ENCODE data around the gene CLDN19.

The CLDN19 gene

DNA sequence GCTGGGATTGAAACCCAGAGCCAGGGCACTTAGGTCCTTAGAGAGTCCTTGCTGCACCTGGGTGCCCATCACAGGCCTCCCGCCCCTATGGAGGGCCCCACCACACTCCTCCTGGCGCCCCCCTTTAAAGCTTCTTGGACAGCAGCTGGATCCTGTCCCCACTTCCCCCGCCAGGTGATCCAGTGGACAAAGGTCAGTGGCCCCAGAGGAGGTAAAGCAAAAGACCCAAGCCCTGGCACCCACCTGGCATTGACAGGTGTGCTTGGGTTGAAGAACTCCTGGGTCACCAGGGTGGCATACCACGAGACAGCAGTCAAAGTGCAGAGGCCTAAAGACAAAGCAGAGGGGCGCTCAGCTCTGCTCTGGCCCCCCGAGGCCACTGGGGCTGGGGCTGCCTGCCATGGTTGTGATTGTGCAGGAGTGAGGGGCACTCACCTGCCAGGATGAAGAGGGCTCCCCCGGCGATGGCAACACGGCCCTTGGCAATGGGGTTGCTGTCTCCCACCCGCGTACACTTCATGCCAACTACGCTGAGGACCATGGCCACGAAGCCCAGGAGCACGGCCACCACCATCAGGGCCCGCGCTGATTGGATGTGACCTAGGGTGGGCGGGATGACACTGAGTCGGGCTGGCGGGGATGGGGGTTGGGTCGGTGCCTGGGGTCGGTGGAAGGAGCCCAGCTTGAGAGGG, 1.9 kb downstream of the CLDN19 start:
- 89 to 93% methylated on average over 12 to 18 of the region's 21 CpGs for WGBS, 2 experiments (ENCODE audit: insufficient coverage in 2 of 2)
- Histone ChIP-seq H3K4me3 (ENCODE audit: extremely low read depth, insufficient read depth, low read length, poor library complexity, severe bottlenecking) (no peak overlapping the region), H3K27ac (ENCODE audit: low read depth, low read length, severe bottlenecking) (no peak overlapping the region), H3K9me3 (ENCODE audit: control insufficient read depth, low read length) (no peaks in the 10 kb centered on the region), H3K36me3 (ENCODE audit: control insufficient read depth, insufficient read depth, low read length) (no peaks in the 10 kb centered on the region), H3K4me1 (ENCODE audit: control insufficient read depth, insufficient read depth, low read length, poor library complexity, severe bottlenecking) (peaks cover 6% of the 10 kb centered on the region)

DNA sequence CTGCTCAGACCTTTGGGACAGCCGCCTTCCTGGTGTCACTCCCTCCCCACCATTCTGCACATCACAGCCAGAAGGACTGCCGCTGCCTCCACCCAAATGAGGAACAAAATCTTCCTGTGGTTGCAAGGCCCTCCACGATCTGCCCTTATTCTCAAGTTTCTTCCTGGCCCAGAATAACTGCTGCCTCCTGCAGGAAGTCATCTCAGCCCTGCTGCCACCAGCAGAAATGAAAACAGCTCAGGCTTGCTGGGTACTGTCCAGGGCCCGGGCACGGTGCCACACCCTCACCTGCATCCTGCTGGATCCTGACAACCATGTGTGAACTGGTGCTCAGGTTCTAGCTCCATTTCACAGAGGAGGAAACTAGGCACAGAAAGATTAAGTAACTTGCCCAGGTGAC, 2.8 kb downstream of the CLDN19 start:
- Histone ChIP-seq H3K4me3 (ENCODE audit: extremely low read depth, insufficient read depth, low read length, poor library complexity, severe bottlenecking) (no peak overlapping the region), H3K36me3 (ENCODE audit: control insufficient read depth, insufficient read depth, low read length) (no peaks in the 10 kb centered on the region), H3K27ac (ENCODE audit: low read depth, low read length, severe bottlenecking) (no peak overlapping the region), H3K4me1 (ENCODE audit: control insufficient read depth, insufficient read depth, low read length, poor library complexity, severe bottlenecking) (peaks cover 6% of the 10 kb centered on the region), H3K9me3 (ENCODE audit: control insufficient read depth, low read length) (no peaks in the 10 kb centered on the region)
- 90 to 93% methylated on average over 3 to 5 of the region's 5 CpGs for WGBS, 2 experiments (ENCODE audit: insufficient coverage in 2 of 2)

DNA sequence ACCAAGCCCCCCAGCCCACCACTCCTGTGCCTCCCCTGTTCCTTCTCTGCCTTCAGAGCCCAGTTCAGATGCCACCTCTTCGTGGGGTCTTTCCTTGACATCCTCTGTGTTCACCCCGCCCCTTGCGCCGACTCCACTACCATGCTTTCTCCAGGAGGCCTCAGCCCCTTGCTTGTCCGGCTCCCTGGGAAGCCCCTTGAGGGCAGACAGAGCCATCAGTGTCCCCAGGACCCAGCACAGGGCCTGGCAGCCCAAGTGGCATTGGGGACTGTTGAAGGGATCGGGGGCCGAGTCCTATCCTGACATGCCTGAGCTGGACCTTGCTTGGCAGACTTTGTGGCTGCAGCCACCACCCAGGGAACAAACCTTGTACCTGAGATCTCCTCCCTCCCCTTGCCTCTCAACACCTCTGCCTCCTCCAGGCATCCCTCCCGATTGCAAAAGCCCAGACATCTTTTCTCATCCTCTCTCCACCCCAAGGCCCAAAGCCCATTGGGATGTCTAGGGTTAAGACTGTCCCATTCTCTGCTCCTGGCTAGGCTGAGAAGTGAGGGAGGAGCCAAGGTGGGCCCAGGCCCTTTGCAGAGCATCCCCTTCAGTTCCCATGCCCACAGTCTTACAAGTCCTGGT, 3.4 kb downstream of the CLDN19 start:
- H3K4me1 ChIP-seq (ENCODE audit: control insufficient read depth, insufficient read depth, low read length, poor library complexity, severe bottlenecking), result peaks cover 6% of the 10 kb centered on the region
- H3K27ac ChIP-seq (ENCODE audit: low read depth, low read length, severe bottlenecking), result no peak overlapping the region
- whole genome bisulfite sequencing, 2 experiments (ENCODE audit: insufficient coverage in 2 of 2), result 93 to 97% methylated on average over 3 to 6 of the region's 8 CpGs
- H3K36me3 ChIP-seq (ENCODE audit: control insufficient read depth, insufficient read depth, low read length), result no peaks in the 10 kb centered on the region
- H3K9me3 ChIP-seq (ENCODE audit: control insufficient read depth, low read length), result no peaks in the 10 kb centered on the region
- H3K4me3 ChIP-seq (ENCODE audit: extremely low read depth, insufficient read depth, low read length, poor library complexity, severe bottlenecking), result no peak overlapping the region

DNA sequence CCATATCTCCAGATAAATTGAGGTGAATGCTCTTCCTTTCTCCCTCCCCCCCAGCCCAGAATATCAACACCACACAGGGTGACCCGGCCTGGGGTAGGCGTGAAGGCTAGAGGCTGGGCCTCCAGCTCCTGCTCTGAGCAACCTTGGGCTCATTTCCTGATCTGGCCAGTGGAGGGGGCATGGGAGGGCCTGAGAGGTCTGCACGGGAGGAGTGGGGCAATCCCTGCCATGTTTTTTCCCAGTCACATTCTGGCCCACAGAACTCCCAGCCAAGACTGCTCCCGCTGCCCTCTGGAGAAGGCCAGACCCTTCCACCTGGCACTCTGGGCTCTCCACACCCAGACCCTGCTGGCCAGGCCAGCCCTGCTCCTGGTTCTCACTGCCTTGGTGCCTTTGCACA, 3.9 kb downstream of the CLDN19 start:
- H3K4me1 ChIP-seq (ENCODE audit: control insufficient read depth, insufficient read depth, low read length, poor library complexity, severe bottlenecking), result peaks cover 6% of the 10 kb centered on the region
- no peak overlapping the region for H3K27ac ChIP-seq (ENCODE audit: low read depth, low read length, severe bottlenecking)
- no peaks in the 10 kb centered on the region for H3K36me3 ChIP-seq (ENCODE audit: control insufficient read depth, insufficient read depth, low read length)
- no peak overlapping the region for H3K4me3 ChIP-seq (ENCODE audit: extremely low read depth, insufficient read depth, low read length, poor library complexity, severe bottlenecking)
- H3K9me3 ChIP-seq (ENCODE audit: control insufficient read depth, low read length), result no peaks in the 10 kb centered on the region
- 20 to 75% methylated on average over 1 to 4 of the region's 4 CpGs for WGBS, 2 experiments (ENCODE audit: insufficient coverage in 2 of 2)

DNA sequence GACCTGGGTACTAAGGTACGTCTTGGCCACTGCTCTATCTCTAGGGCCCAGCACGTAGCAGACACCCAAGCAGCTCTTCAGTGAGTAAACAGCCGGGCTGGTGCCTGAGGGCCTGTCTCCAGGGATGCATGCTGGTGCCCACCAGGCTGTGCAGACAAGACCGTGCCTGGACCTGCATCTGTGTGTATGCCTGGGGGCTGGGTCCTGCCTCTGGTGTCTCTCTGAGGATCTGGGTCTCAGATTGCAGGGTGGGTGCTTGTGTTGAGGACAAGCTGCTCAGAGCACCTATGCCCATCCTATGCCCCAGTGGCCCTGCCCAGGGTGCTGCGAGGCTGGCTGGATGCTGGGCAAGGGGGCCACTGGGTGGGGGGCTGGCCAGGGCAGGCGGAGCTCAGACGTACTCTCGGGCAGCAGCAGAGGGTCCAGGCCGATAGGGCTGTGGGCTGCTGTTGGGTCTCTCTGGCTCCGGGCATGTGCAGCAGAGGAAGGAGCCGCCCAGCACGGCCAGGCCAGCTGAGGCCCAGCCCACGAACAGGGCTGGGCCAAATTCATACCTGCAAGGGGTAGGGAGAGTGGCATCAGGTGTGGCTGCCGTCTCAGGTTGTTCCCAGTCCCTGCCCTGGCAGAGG, 4.4 kb downstream of the CLDN19 start:
- Histone ChIP-seq H3K4me1 (ENCODE audit: control insufficient read depth, insufficient read depth, low read length, poor library complexity, severe bottlenecking) (peaks cover 2% of the 10 kb centered on the region), H3K36me3 (ENCODE audit: control insufficient read depth, insufficient read depth, low read length) (no peaks in the 10 kb centered on the region), H3K9me3 (ENCODE audit: control insufficient read depth, low read length) (no peaks in the 10 kb centered on the region), H3K27ac (ENCODE audit: low read depth, low read length, severe bottlenecking) (no peak overlapping the region), H3K4me3 (ENCODE audit: extremely low read depth, insufficient read depth, low read length, poor library complexity, severe bottlenecking) (no peak overlapping the region)
- WGBS, 2 experiments (ENCODE audit: insufficient coverage in 2 of 2), result 90 to 96% methylated on average over 10 to 13 of the region's 14 CpGs

DNA sequence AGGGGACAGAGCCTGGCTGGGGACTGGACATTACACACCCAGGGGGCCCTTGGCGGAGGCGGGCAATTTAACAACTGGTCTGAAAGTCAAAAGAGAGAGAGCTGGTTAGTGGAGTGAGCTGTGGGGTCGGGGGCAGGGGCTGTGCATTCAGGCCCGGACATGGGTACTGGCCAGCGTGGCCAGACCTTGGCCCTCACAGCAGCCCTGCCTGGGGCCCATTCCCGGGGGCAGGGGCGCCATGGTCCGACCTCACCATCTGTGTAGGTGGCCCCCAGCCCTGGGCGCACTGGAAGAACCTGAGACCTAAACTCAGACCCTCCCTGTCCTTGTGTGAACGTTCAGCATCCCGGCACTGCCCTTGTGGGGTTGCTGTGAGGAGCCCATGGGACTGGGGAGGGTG, 5.0 kb downstream of the CLDN19 start:
- H3K4me1 ChIP-seq (ENCODE audit: control insufficient read depth, insufficient read depth, low read length, poor library complexity, severe bottlenecking), result peaks cover 2% of the 10 kb centered on the region
- H3K27ac ChIP-seq (ENCODE audit: low read depth, low read length, severe bottlenecking), result no peak overlapping the region
- H3K36me3 ChIP-seq (ENCODE audit: control insufficient read depth, insufficient read depth, low read length), result no peaks in the 10 kb centered on the region
- no peak overlapping the region for H3K4me3 ChIP-seq (ENCODE audit: extremely low read depth, insufficient read depth, low read length, poor library complexity, severe bottlenecking)
- no peaks in the 10 kb centered on the region for H3K9me3 ChIP-seq (ENCODE audit: control insufficient read depth, low read length)
- 86 to 92% methylated on average over 9 to 10 of the region's 11 CpGs for WGBS, 2 experiments (ENCODE audit: insufficient coverage in 2 of 2)

DNA sequence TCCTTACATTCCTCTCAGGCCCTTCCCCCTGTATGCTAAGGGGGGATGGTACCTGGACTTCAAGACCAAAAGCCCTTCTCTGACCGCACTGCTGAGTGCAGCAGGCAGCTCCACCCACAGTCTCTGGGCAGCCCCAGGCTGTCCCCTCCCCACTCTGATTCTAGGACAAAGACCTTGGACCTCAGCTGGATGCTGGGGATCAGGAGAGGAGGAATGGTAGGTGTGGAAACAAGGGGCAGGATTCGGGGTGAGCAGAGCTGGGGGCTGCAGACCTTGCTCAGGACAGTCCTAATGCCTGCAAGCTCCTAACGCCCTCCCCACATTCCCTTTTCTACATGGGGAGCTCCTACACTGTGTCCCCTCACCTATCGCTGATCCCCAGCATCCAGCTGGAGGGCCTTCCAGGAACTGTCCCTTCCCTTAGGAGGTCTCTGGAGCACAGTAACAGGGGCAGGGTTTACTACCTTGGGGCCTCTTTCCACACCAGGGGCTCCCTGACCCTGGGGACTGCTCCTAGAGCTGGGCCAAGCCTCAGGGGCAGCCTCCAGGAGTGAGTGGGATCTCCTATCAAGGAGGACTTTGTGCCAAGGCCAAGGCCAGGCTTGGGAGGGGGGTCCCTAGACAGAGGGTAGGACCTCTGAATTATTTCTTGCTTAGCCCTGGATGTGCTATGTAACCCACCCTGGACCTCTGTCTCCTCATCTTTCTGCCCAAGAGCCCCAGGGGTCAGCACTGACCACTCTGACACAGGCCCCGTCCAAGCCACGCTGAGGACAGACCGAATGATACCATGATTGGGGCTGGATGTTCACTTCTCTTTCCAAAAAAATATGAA, 5.6 kb downstream of the CLDN19 start:
- H3K27ac ChIP-seq (ENCODE audit: low read depth, low read length, severe bottlenecking), result no peak overlapping the region
- WGBS, 2 experiments (ENCODE audit: insufficient coverage in 2 of 2), result 89 to 98% methylated on average over 5 to 6 of the region's 7 CpGs
- H3K4me1 ChIP-seq (ENCODE audit: control insufficient read depth, insufficient read depth, low read length, poor library complexity, severe bottlenecking), result peaks cover 2% of the 10 kb centered on the region
- H3K36me3 ChIP-seq (ENCODE audit: control insufficient read depth, insufficient read depth, low read length), result no peaks in the 10 kb centered on the region
- H3K4me3 ChIP-seq (ENCODE audit: extremely low read depth, insufficient read depth, low read length, poor library complexity, severe bottlenecking), result no peak overlapping the region
- H3K9me3 ChIP-seq (ENCODE audit: control insufficient read depth, low read length), result no peaks in the 10 kb centered on the region

DNA sequence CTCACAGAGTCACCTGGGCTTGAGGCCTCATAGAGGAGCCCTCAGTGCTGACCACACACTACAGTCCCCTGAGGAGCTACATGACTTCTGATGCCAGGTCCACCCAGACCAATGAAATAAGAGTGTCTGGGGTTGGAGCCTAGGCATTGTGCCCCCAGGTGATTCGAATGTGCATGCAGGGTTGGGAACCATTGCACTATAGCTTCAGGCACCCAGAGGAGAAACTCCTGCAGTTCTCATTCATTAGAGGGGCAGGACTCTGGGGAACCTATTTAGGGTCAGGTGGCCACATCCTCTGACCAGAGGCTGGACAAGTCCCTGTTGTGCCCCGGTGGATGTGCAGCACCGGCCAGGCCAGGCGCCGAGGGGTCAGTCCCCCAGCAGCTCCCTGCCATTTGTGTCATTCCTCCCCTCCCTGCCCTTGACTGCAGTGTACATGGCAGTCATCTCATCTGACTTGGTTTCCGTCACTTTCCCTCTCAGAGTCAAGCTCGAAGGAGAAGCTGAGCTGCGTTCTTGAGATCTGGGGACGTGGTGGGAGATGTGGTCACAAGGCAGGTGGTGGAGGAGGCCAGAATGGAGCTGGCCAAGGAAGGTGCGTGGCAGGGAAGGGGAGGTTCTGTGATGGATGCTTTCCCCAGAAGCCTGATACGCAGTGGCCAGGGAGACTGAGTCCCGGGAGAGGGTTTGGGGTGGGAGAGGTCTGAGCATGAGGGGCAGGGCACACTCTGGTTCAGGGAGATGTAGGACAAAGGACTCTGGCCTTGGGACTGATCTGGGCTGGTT, 6.4 kb downstream of the CLDN19 start:
- Histone ChIP-seq H3K4me1 (ENCODE audit: control insufficient read depth, insufficient read depth, low read length, poor library complexity, severe bottlenecking) (peaks cover 2% of the 10 kb centered on the region), H3K4me3 (ENCODE audit: extremely low read depth, insufficient read depth, low read length, poor library complexity, severe bottlenecking) (no peak overlapping the region), H3K9me3 (ENCODE audit: control insufficient read depth, low read length) (no peaks in the 10 kb centered on the region), H3K36me3 (ENCODE audit: control insufficient read depth, insufficient read depth, low read length) (no peaks in the 10 kb centered on the region), H3K27ac (ENCODE audit: low read depth, low read length, severe bottlenecking) (no peak overlapping the region)
- WGBS, 2 experiments (ENCODE audit: insufficient coverage in 2 of 2), result 88 to 89% methylated on average over 11 to 12 of the region's 12 CpGs

DNA sequence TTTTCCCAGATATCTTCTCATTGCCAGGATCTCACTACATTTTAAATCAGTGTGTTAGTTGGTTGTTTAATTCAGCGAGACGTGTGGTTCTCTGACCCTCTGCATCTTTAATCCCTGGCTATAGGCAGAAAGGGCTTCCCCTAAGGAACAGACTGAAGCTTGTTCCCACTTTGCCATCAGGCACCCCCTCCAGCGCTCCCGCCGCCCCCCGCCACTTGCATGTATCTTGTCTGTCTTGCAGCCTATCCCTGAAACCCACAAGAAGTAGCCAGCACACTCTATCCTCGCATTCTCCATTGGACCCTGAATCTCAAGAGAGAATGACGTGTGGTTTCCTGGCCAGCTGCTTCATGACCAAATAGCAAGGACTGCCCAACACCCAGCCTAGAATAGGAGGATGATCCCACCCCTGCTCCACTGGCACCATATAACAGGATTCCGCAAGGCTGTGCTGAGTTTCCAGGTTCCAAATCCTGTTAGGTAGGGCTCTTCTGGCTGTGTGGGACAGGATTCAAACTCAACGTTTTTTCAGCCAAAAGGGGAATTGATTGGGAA, 7.8 kb downstream of the CLDN19 start:
- no peaks in the 10 kb centered on the region for H3K36me3 ChIP-seq (ENCODE audit: control insufficient read depth, insufficient read depth, low read length)
- no peak overlapping the region for H3K4me3 ChIP-seq (ENCODE audit: extremely low read depth, insufficient read depth, low read length, poor library complexity, severe bottlenecking)
- 89 to 96% methylated on average over 6 to 7 of the region's 10 CpGs for WGBS, 2 experiments (ENCODE audit: insufficient coverage in 2 of 2)
- no peaks in the 10 kb centered on the region for H3K9me3 ChIP-seq (ENCODE audit: control insufficient read depth, low read length)
- H3K4me1 ChIP-seq (ENCODE audit: control insufficient read depth, insufficient read depth, low read length, poor library complexity, severe bottlenecking), result peaks cover 2% of the 10 kb centered on the region
- no peak overlapping the region for H3K27ac ChIP-seq (ENCODE audit: low read depth, low read length, severe bottlenecking)

DNA sequence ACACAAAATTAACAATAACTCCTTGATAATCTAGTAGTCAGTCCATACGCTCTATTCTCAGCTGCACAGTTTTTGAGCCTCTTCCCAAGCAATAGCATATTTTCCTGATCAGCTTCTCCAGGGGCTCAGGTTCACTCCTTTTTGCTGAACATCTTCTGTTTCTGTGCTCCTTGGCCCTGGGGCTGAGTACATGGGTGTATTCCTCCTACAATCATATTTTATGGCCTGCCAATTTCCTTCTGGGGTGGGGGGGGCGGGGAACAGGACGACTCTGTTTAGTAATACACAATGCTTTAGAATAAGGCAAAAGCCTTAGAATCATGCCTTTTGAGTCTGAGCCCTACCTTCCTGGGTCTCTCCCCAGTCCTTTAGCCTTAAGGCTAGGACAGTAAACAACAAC, 8.5 kb downstream of the CLDN19 start:
- peaks cover 2% of the 10 kb centered on the region for H3K4me1 ChIP-seq (ENCODE audit: control insufficient read depth, insufficient read depth, low read length, poor library complexity, severe bottlenecking)
- H3K27ac ChIP-seq (ENCODE audit: low read depth, low read length, severe bottlenecking), result no peak overlapping the region
- no peaks in the 10 kb centered on the region for H3K36me3 ChIP-seq (ENCODE audit: control insufficient read depth, insufficient read depth, low read length)
- no peak overlapping the region for H3K4me3 ChIP-seq (ENCODE audit: extremely low read depth, insufficient read depth, low read length, poor library complexity, severe bottlenecking)
- H3K9me3 ChIP-seq (ENCODE audit: control insufficient read depth, low read length), result no peaks in the 10 kb centered on the region
- 92 to 100% methylated on average over 1 of the region's 3 CpGs for WGBS, 2 experiments (ENCODE audit: insufficient coverage in 2 of 2)
